HL-60 (cell line): ENCODE data around the gene MAP3K5.
"Not testable (repeated sequence)": the region's sequence is repeated elsewhere in the genome, so short reads cannot be mapped to it uniquely, and the experiment has no call there.

ENCODE experiments used
- CTCF ChIP-seq: IDR thresholded peaks from one replicate; pipeline ENCODE4 v1.5.1; 2011; ENCODE audit warnings: low read length, control low read depth, inconsistent platforms; ENCODE audit not compliant: insufficient read depth
- POLR2AphosphoS5 ChIP-seq: IDR thresholded peaks from 2 replicates; pipeline ENCODE4 v1.6.1; 2012; ENCODE audit warnings: low read depth

- TF ChIP-seq POLR2AphosphoS5, CTCF: not testable (repeated sequence)
Observed at GRCh38 chr6:136760781-136761180, 31.5 kb downstream of the MAP3K5 start.
